GM20000 (cell line): Measurements from ENCODE around the gene TBC1D8.

Experiments
- DNase-seq: peaks from one replicate; pipeline ENCODE4 v3.0.0; 2012; ENCODE audit warnings: low spot score
- TF ChIP-seq, protein P1 (sequence below): IDR thresholded peaks from 2 replicates; pipeline ENCODE4 v1.5.1; 2012; ENCODE audit warnings: mild to moderate bottlenecking, control low read depth; ENCODE audit errors: extremely low read depth, missing control alignments

Gene TBC1D8

DNA sequence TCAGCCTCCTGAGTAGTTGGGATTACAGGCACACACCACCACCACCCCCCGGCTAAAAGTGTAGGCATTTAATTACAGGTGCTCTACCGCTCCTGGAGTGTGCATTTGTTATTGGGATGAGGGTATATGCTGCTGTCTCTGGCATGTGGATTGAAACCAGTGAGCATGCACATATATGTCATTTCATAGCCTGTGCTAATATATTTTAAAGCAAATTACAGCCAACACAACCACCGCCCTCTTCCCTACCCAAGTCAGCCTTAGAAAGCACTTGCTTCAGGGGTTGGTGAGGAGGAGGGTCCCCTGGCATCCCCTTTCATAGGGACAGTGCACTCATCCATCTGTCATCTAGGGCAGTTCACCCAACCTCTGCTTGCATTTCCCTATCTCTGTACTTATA, 10.5 kb upstream of the TBC1D8 start:
- no peak for DNase-seq
- TF ChIP-seq, protein P1, sequence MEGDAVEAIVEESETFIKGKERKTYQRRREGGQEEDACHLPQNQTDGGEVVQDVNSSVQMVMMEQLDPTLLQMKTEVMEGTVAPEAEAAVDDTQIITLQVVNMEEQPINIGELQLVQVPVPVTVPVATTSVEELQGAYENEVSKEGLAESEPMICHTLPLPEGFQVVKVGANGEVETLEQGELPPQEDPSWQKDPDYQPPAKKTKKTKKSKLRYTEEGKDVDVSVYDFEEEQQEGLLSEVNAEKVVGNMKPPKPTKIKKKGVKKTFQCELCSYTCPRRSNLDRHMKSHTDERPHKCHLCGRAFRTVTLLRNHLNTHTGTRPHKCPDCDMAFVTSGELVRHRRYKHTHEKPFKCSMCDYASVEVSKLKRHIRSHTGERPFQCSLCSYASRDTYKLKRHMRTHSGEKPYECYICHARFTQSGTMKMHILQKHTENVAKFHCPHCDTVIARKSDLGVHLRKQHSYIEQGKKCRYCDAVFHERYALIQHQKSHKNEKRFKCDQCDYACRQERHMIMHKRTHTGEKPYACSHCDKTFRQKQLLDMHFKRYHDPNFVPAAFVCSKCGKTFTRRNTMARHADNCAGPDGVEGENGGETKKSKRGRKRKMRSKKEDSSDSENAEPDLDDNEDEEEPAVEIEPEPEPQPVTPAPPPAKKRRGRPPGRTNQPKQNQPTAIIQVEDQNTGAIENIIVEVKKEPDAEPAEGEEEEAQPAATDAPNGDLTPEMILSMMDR: no peak

DNA sequence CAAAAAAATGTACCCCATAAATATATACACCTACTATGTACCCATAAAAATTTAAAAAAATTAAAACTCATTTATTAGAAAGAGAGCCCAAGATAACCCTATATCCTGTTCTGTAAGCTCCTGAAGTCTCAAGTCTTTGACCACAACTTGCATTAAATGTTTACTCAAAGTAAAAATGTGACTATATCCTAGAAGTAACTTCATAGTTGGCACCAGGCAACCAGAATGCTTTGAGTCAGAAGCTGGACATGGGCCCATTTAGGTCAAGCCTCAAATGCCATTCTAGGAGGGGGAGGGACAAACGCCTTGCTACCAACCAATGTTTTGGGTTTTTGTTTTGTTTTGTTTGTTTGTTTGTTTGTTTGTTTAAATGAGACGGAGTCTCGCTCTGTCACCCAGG, 9.3 kb upstream of the TBC1D8 start:
- TF ChIP-seq, protein P1: no peak

DNA sequence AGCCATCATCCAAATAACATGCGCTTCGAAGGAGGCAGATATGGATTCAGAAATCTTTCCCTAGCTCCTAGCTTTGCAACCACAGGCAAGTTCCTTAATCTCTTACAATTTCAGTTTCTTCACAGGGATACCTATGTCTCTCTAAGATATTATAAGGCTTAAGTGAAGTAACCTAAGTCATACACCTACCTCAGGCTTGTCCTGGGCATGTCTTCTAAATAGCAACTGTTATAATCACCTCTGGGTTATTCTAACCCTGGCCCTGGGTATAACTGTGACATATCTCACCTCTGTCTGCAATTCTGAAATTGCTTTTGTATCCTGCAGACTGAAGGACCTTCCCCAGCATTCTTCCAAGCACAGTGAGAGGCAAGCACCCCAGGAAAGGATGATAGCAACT, 8.3 kb upstream of the TBC1D8 start:
- TF ChIP-seq, protein P1: no peak
- no peak for DNase-seq

More for the DNA sequence above, 9.3 kb upstream of the TBC1D8 start:
- no peak for DNase-seq

DNA sequence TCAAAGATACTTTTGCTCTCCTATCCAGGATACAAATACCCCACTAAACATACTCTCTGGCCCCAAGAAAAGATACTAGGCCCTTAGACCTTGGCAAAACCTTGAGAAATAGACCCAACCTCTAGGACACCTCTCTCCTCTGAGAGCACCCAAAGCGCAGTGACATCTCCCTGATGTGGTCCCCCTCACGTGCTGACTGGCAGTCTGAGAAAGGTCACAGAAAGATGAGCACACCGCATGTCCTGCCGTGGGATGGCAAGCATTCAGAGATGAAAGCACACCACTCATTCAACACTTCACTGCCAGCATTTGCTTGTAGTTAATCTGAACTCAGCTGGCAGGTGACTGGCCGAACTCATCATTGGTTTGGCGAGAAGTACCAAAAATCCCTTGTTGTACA, 6.1 kb upstream of the TBC1D8 start:
- TF ChIP-seq, protein P1: no peak
- no peak for DNase-seq

DNA sequence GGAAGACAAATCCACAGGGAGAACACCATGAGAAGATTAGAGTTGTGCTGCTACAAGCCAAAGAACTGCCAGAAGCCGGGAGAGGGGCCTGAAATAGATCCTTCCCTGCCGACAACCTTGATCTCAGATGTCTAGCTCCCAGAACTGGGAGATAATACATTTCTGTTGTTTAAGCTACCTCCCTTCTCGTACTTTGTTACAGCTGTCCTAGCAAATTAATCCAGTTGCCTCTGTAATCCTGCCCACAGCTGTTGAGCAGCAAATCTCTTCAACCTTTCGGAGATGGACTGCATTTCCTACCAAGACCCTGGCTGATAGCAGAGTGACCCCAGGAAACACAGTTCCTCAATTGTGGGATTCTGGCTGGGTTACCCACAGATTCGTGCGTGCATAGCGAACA, 2.6 kb upstream of the TBC1D8 start:
- TF ChIP-seq, protein P1: no peak
- DNase-seq: no peak

DNA sequence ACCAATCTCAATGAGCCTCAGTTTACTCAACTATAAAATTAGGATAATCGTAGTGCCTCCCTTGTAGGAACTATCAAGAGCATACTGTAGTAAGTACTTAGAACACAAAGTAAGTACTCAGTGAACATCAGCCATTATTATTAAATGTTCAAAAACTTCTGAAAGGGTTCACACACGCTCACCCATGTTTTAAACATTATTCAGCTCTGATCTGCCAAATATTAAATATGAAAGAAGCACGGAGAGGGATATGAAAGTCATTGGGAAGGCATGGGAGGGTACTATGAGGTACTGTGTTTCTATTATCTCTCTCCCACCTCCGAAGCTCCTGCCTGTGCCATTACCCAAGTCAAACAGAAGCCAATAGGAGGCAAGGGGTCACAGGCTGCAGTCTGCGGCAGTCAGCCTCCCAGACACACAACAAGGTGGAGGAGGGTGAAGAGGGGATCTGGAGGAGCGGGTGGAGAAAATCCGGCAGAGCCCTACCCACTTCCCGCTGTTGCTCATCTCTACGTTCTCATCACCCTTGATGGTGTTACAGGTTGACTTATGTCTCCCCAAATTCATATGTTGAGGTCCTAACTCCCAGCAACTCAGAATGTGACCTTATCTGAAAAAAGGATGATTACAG, 2.0 kb upstream of the TBC1D8 start:
- DNase-seq: no peak

DNA sequence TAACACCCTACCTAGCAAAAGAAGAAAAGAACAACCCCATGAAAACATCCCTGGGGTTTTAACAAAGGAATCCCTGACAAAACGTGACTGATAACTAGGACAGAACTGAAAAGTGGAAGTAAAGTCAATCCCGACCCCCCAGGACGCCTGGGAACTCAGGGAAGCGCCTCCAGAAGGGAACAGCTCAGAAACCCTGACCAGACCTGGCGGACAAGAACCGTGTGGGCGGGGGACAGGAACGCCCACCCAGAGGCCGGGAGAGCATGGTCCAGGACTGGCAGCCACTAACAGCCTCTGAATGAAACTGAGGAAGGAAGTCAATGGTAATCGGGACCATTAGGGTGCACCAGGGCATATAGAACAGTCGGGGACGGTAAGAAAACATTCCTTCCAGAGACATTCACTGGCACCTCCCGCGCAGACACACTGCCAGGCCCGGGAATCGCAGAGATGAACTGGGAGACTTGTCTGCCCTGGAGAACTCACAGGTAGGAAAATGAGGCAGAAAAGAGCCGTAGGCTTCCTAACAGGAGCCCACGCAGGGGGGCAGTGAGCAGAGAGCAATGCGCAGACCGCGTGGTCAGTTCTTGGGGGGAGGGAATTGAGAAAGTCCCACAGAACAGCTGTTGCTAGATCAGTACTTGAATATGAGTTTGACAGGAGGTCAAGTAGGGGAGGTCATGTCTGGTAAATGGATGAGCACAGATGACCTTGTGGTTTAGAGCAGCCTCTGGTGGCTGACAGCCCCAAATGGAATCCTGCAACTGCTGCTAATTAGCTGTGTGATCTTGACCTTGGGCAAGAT, 1.3 kb upstream of the TBC1D8 start:
- TF ChIP-seq, protein P1: peak; percentile 87
- peak; percentile 86 for DNase-seq

More for the DNA sequence above, 2.0 kb upstream of the TBC1D8 start:
- TF ChIP-seq, protein P1: no peak
